Activated effector memory CD4-positive, alpha-beta T cell treated with Interleukin-2 at 50 U/mL for 16 hours (primary cell): ENCODE results near the gene OR2V2.
"Not testable (repeated sequence)": the region's sequence is repeated elsewhere in the genome, so short reads cannot be mapped to it uniquely, and the experiment has no call there.

Source experiments
- DNase-seq: peaks from one replicate; pipeline ENCODE4 v3.0.0-alpha.2; 2020

The OR2V2 gene

GRCh38 chr5:181146927-181147636, at the start of gene OR2V2:
OR2V2 (plus strand) TSS chr5:181147586; CDS start chr5:181154943, 7,357 bp downstream.
- not testable (repeated sequence) for DNase-seq

- DNase-seq, result not testable (repeated sequence)
These were observed 49.5 kb upstream of the OR2V2 start for GRCh38 chr5:181097759-181098491.

- no peak for DNase-seq
These were observed 48.4 kb upstream of the OR2V2 start for GRCh38 chr5:181098762-181099601.

- DNase-seq, result no peak
These were observed 47.7 kb upstream of the OR2V2 start for GRCh38 chr5:181099602-181100086.

- no peak for DNase-seq
These were observed 47.1 kb upstream of the OR2V2 start for GRCh38 chr5:181100121-181100875.

GRCh38 chr5:181101030-181101641, 46.2 kb upstream of the OR2V2 start:
- not testable (repeated sequence) for DNase-seq

- not testable (repeated sequence) for DNase-seq
These were observed 45.3 kb upstream of the OR2V2 start for GRCh38 chr5:181101930-181102674.

GRCh38 chr5:181104259-181104568, 43.2 kb upstream of the OR2V2 start:
- not testable (repeated sequence) for DNase-seq

- DNase-seq, result not testable (repeated sequence)
These were observed 42.6 kb upstream of the OR2V2 start for GRCh38 chr5:181104606-181105390.

GRCh38 chr5:181105391-181106025, 41.9 kb upstream of the OR2V2 start:
- DNase-seq, result no peak

GRCh38 chr5:181107699-181108098, 39.7 kb upstream of the OR2V2 start:
- DNase-seq, result no peak

GRCh38 chr5:181108578-181109165, 38.7 kb upstream of the OR2V2 start:
- DNase-seq, result no peak

GRCh38 chr5:181109489-181110013, 37.8 kb upstream of the OR2V2 start:
- DNase-seq, result no peak

GRCh38 chr5:181111010-181111409, 36.4 kb upstream of the OR2V2 start:
- no peak for DNase-seq

GRCh38 chr5:181112476-181112875, 34.9 kb upstream of the OR2V2 start:
- DNase-seq, result no peak

- not testable (repeated sequence) for DNase-seq
These were observed 33.8 kb upstream of the OR2V2 start for GRCh38 chr5:181113572-181113971.

GRCh38 chr5:181114284-181114843, 33.0 kb upstream of the OR2V2 start:
- no peak for DNase-seq

GRCh38 chr5:181114844-181115778, 32.3 kb upstream of the OR2V2 start:
- DNase-seq, result no peak
